CD4-positive, alpha-beta T cell treated with Interleukin-17A for 1 hour (primary cell): ENCODE measurements around the gene CNTNAP2.
"Not testable (repeated sequence)": the region's sequence is repeated elsewhere in the genome, so short reads cannot be mapped to it uniquely, and the experiment has no call there.

Source experiments
- DNase-seq: peaks from one replicate; pipeline ENCODE4 v3.0.0-alpha.2; 2020

CNTNAP2 gene

DNA sequence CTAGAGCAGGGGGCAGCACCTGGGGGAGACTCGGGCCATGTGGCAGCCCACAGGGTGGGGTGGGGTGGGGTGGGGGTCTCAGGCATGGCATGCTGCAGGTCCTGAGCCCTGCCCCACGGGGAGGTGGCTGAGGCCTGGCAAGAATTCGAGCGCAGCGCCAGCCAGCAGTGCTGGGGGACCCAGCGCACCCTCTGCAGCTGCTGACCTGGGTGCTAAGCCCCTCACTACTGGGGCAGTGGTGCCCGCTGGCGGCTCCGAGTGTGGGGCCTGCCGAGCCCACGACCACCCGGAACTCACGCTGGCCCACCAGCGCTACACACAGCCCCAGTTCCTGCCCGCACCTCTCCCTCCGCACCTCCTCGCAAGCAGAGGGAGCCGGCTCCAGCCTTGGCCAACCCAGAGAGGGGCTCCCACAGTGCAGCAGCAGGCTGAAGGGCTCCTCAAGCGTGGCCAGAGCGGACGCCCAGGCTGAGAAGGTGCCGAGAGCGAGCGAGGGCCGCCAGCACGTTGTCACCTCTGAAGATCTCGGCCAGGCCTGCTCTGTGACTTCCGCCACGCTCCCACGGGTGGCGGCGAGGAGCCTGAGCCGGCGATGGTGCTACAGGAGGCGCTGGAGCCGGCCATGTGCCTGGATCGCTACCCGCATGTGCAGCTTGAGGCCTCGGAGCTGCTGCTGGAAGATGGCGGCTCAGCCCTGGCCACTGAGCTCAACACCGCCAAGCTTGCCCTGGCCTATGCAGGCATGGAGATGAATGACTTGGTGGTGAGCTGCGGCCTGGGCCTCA lies 2328.9 kb downstream of the CNTNAP2 start:
- DNase-seq, result no peak

DNA sequence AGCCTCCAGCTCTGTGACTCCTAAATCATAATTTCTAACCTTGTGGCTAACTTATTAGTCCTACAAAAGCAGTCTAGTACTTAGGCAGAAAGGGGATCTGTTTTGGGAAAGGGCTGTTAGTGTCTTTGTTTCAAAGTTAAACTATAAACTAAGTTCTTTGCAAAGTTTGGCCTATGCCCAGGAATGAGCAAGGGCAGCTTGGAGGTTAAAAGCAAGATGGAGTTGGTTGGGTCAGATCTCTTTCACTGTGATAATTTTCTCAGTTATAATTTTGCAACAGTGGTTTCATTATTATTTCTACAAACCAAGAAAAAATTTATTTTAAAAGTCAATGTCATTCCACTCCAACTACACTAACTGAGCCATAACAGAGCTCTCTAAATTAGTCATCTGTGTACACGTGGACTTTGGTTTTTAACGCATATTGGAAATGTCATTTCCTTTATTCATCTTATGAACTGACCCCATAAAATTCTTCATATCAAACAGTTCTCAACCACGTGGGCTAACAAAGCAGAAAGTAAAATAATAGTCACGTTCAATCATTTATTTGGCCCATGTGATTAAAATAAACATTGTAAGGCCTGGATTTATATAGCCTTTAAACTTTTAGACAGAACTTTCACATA lies 2330.7 kb downstream of the CNTNAP2 start:
- DNase-seq, result no peak

DNA sequence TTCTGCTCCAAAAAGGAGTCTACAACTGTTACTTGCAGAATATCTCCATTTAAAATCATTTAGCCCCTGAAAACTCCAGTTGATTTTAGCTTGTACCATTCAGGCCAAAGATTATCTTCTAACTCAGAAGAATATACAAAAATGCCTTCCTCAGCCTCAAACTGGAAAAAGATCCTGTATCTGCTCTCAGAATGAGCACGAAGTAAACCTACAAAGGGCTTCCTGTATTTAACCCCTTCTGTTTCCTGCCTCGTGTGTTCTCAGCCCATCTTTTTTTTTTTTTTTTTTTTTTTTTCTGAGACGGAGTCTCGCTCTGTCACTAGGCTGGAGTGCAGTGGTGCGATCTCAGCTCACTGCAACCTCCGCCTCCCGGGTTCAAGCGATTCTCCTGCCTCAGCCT lies 2334.9 kb downstream of the CNTNAP2 start:
- not testable (repeated sequence) for DNase-seq

DNA sequence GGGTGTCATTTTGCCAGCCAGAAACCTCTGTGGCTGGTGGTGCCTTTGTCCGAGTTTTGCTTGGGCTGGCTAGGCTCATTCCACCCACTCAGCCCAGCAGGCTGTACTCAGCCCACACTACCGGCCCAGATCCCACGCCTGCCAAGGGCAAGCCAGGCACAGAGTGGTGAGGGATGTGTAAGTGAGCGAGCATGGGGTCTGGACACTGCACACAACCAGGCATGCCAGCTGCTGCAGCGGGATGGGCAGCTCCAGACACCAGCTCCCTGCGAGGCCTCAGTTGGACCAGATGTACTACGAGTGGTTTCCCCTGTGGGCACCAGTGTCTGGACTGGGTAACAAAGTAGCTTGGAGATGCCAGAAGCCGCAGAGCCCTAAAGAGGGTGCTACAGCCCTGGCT lies 2339.8 kb downstream of the CNTNAP2 start:
- DNase-seq, result no peak

DNA sequence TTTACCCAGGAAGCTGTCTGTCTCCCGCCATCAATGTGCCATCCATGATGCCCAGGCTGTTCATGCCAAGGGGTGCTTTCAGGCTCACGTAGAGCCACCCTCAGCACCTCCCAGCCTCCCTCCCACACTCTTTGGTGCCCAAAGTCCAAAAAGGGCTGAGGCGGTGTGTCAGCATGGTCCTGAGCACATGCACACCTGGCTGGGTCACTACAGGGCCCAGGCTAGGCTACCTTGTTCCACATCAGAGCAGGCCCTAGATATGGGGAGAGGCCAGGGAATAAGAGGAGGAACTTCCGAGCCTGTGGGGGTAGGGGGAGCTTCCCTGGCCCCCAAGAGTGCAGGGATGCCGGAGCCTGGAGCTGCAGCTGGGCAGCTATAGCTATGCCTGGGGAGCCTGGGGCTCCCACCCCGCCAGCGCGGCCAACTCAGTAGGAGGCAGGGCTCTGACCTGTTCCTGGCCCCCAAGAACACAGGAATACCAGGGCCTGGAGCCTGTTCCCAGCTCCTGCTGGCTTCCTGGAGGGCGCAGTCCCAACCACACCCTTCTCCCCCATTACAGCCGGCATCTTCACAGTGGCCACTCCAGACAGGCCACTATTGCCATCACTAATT lies 2340.8 kb downstream of the CNTNAP2 start:
- DNase-seq, result no peak

DNA sequence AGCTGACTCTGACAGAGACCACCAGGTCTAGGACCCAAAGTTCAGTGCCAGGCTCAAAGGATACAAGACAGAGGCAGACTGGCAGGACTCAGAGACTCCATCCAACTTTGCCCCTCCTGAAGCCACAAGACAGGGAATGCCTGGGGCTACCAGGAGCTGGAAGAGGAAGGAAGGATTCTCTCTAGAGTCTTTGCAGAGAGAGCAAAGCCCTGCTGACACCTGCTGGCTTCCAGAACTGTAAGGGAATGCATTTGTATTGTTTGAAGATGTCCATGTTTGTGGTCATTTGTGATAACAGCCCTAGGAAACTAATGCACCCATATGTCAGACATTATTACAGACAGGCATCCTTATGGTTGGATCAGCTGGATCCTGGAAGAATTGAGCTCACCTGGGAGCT lies 2341.7 kb downstream of the CNTNAP2 start:
- DNase-seq, result no peak

DNA sequence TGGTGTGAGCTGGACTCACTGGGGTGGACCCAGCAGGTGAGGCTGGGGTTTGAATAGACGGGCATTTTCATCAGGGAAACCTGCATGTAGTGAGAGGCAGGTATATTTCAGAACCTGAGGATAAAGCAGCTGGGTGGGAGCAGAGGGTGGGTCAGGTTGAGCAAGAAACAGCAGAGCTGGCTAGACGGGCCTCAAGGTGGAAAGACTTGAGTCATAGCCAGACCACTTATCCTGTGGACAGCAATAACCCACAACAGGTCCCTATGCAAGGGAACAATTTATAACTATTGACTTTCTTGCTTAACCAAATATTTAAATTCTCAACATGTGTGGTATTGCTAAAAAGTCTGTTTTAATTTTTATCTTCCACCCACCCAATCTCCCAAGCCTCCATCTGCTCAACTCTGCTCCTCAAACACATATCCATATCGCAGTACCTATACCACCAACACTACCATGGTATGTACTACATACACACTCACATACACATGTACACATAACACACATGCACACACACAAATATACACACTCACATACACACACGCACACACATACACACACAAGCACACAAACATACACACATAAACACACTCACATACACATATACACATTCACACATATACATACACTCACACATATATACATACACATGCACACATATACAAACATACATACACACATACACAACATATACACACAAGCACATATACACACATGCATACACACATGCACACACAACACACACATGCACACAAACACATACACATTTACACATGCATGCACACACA lies 2345.0 kb downstream of the CNTNAP2 start:
- DNase-seq, result no peak

DNA sequence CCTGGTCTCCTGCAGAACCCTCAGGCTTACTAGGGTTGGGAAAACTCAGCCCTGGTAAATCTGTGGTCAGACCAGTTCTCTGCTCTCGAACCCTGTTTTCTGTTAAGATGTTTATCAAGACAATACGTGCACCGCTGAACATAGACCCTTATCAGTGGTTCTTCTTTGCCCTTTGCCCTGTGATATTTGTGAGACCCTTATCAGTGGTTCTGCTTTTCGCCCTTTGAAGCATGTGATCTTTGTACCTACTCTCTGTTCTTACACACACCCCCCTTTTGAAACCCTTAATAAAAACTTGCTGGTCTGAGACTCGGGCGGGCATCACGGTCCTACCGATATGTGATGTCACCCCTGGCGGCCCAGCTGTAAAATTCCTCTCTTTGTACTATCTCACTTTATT lies 2346.2 kb downstream of the CNTNAP2 start:
- DNase-seq, result not testable (repeated sequence)

DNA sequence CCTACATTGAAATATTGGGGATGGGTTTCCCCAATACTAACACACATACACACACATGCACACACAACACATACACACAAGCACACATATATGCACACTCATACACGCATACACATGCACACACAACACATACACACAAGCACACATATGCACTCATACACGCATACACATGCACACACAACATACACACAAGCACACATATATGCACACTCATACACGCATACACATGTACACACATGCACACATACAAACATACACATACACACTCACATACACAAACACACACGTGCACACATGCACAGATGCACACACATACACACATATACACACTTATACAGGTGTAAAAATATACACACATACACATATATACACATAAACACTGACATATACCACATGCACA lies 2346.6 kb downstream of the CNTNAP2 start:
- no peak for DNase-seq

DNA sequence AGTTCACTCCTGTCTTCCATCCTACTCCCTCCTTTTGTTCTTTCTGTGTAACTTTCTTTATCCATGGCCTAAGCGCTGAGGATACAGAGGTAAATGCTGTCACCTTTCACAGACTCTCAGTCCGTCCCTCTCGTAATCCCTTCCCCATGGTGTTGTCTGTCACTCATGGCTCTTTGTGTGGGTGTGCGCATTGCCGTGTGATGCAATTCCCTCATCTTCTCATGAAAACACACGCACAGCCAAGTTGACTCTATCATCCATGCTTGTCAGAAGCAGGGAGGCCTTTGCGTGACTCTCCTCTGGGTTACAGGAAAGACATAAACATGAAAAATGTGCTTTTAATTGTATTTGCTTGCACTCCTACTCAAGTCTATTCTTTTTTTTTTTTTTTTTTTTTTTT lies 2348.3 kb downstream of the CNTNAP2 start:
- no peak for DNase-seq

DNA sequence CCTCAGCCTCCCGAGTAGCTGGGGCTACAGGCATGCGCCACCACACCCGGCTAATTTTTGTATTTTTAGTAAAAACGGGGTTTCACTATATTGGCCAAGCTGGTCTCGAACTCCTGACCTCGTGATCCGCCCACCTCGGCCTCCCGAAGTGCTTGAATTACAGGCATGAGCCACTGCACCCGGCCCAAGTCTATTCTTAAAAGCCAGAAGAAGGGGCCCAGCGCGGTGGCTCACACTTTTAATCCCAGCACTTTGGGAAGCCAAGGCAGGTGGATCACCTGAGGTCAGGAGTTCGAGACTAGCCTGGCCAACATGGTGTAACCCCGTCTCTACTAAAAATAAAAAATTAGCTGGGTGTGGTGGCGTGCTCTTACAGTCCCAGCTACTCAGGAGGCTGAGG lies 2348.8 kb downstream of the CNTNAP2 start:
- not testable (repeated sequence) for DNase-seq

DNA sequence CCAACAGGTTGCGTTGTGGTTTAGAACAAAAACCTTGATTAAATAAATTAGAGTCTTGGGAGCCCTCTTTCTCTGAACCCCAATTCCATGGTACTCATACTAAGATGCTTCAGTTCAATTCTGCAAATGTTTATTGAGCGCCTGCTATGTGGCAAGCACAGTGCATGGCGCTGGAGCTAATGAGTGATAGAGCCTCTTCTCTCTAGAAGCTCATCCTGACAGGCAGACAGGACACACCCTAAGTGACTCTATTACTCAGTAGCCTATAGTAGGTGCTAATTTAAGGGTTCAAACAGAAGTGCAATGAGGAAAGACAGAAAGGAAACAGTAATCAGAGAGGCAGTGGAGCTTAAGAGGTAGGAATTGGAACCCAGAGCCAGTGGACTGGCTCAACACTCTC lies 2349.5 kb downstream of the CNTNAP2 start:
- DNase-seq, result no peak

DNA sequence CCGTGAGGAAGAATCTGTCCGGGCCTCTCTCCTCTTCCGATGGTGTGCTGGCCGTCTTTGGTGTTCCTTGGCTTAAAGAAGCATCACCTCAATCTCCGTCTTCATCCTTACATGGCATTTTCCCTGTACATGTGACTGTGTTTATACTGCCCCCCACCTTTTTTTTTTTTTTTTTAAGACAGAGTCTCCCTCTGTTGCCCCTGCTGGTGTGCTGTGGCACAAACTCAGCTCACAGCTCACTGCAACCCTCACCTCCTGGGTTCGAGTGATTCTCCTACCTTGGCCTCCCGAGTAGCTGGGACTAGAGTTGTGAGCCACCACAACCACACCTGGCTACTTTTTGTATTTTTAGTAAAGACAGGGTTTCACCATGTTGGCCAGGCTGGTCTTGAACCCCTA lies 2352.1 kb downstream of the CNTNAP2 start:
- DNase-seq, result no peak
